Activated CD8-positive, alpha-beta memory T cell treated with anti-CD3 and anti-CD28 coated beads, Interleukin-2, amount 50 U/mL, for 1 hour (primary cell): ENCODE results near the gene ANKRD40CL.

Source experiments
- DNase-seq: peaks from one replicate; pipeline ENCODE4 v3.0.0-alpha.2; 2020; ENCODE audit errors: extremely low read depth

ANKRD40CL gene

DNA sequence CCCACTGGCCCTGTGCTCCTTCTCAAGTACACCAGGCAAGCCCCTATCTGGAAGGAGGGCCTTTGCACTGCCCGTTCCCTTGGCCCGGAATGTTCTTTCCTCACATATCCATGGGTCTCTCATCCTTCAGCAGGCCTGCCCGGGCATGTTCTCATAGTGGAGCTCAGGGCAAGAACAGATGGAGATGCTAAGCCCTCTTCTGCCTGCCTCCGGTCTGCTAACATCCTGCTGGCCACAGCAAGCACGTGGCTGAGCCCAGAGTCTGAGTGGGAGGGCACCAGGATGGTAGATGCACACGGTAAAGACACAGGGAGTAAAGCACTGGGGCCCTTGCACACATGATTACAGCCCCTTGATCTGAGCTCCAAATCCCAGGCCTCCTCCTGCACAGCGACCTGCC, 19.8 kb upstream of the ANKRD40CL start:
- DNase-seq, result no peak

DNA sequence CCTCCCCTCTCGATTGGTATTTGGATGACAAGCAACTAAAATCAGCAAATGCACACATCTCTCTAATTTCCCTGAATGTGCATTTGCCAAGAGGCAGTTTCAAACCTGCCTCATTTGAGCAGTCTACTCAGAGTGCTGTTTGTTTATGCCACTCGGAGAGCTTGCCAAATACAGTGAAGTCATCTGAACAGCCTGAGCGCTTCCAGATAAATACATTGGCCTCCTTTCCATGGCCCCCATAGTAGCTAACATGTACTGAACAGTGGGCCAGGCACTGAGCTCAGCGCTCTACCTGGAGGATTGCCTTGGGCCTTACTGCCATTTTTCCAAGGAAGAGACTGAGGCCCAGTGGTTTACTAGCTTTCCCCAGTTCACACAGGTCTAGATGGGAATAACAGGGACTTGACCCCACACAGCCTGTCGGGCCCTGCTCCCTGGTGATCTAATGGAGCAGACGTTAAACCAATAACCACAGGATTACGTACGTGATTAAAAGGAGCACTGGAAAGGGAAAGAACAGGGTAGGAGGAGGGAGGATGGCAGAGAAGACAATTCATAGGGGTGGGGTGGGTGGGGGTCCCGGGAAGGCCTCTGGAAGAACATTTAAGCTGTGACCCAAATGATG, 18.7 kb upstream of the ANKRD40CL start:
- no peak for DNase-seq

DNA sequence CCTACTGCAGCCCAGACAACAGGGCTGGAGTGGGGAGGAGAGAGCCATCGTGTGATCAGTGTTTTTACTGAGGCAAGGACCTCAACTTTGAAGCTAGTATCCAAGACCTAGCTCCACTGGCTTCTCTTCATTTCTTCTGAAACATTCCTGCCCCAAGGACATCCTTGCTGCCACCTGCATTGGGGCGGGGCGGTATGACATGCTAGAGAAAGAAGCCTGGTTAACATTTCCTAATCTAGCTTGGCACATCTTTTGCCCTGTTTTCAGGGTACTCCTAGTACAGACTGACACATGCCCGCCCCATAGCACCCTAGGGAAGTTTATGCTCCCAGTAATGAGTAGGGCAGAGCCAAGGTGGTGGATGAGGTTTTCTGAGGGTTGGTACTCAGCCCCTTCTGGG, 17.8 kb upstream of the ANKRD40CL start:
- no peak for DNase-seq

DNA sequence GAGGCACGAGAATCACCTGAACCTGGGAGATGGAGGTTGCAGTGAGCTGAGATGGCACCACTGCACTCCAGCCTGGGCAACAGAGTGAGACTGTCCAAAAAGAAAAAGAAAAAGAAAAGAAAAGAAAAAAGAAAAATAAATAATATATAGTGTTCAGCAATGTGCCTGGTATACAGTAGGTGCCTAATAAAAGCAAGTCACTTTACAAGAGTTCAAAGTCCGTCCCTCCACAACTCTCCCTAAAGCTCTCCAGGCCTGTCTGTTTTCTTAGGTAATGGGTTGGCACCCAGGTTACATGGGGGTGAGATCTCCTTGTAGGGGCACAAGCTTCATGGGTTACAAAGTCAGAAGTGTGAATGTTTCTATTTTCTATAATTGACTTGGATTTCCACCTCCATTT, 16.6 kb upstream of the ANKRD40CL start:
- no peak for DNase-seq

DNA sequence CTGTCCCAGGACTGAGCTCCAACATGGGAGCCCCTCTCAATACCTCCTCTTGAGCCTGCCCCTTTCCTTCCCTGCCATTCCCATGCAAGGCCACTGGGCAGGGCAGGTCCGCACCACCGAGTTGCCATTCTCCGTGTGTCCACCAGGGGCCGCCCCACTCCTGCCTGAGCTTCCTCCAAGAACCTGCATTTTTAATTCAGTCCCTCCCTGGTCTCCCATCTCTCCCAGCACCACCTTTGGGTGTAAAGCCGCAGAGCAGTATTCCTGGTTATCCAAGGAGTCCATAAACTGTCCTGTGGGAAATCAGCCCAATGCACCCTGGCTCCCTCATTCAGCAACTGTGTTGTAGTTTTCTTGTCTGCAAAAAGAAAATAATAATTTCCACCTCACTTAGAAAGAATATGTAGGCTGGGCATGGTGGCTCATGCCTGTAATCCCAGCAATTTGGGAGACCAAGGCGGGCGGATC, 15.9 kb upstream of the ANKRD40CL start:
- peak; percentile 23 for DNase-seq

DNA sequence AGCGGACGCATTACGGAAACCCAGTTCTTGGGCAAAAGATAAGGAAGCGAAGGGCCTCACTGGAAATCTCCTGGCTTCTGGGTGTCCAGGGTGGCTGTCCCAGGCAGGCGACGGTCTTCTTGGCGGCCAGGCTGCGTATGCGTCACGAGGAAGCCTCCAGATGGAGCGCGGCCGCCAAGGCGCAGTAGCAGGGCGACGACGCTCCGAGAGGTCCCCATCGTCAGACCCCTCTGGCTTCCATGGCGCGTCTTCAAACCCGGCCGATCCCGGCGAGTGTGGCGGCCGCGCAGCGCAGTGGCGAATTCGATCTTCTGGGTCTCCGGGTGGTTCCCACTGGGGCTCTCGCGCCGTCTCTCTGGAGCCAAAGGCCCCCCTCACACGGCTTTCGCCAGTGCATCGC, 13.8 kb upstream of the ANKRD40CL start:
- no peak for DNase-seq

DNA sequence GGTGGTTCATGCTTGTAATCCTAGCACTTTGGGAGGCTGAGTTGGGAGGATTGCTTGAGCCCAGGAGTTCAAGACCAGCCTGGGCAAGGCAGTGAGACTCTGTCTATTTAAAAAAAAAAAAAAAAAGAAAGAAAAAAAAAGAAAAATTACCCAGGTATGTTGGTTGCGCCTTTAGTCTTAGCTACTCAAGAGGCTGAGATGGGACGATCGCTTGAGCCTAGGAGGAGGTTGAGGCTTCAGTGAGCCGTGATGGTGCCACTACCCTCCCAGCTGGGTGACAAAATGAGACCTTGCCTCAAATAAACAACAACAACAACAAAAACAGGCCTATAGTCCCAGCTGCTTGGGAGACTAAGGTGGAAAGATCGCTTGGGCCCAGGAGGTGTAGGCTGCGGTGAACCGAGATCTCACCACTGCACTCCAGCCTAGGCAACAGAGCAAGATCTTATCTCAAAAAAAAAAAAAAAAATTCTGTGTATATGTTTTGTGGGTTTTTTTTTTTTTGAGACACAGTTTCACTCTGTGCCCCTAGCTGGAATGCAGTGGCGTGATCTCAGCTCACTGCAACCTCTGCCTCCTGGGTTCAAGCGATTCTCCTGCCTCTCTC, 12.5 kb upstream of the ANKRD40CL start:
- DNase-seq, result no peak

DNA sequence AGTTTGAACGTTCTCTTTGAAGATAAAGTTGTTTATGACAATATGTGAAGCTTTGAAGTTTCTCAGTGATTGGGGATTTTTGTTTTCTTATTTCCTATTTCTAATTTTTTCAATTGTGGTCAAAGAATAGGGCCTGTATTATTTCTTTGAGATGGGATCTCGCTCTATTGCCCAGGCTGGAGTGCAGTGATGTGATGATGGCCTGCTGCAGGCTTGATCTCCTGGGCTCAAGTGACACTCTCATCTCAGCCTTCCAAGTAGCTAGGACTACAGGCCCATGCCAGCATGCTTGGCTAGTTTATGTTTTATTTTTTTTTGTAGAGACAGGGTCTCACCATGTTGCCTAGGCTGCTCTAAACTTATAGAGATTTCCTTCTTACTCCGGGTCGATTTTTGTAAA, 11.7 kb upstream of the ANKRD40CL start:
- no peak for DNase-seq

DNA sequence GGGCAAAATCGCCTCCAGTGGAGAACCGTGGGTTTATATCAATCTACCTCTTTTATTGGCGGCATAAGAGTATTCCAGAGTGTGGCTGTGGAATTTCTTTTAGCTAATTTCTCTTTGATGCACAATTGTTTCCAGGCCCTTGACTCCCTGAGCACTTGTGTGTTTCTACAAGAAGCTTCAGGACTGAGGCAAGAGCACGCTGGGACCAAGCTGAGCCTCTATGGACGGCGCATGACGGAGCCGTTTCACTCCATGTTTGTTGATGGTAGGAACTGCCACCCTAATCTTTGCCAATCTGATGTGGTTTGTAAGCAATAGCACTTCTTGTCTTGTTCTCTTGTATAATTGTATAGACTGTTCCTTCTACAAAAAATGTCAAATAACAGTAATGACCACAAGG, 11.2 kb upstream of the ANKRD40CL start:
- no peak for DNase-seq

DNA sequence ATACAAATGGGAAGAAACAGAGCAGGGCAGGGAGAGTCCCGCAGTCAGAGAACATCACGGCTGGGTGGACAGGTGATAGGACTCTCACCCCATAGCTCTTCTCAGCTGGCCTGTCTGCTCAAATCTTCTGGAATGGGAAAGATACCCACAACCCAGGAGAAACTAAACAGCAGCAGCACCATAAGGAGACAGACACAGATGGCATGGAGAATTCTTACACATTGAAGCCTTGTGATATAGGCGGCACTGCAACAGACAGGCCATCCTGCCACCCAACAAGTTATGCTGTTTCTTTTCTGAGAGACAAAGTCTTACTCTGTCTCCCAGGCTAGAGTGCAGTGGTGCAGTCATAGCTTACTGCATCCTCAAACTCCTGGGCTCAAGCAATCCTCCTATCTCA, 8.6 kb upstream of the ANKRD40CL start:
- DNase-seq, result no peak

DNA sequence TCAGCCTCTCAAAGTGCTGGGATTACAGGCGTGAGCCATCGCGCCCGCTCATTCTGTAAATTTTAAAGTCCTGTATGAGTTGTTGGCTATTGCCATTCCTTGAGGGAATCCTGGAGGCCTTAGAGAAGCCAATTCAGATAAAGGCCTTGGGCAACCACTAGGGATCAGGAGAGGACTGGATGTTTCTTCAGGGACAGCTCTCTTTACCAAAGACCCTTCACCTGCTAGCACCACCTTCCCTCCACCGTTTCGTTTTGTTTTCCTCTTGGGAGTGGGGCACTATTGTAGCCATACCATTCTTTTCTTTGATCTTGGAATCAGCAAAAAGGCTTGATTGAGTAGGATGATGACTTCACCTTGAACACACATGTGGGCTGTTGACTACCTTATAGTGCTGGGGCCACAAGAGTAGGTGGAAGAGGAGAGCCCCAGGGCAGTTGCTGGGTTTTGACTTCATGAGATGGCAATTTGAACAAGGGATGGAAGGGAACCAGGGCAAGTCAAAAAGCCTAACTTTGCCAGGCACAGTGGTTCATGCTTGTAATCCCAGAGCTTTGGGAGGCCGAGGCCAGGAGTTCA, 7.0 kb upstream of the ANKRD40CL start:
- no peak for DNase-seq

DNA sequence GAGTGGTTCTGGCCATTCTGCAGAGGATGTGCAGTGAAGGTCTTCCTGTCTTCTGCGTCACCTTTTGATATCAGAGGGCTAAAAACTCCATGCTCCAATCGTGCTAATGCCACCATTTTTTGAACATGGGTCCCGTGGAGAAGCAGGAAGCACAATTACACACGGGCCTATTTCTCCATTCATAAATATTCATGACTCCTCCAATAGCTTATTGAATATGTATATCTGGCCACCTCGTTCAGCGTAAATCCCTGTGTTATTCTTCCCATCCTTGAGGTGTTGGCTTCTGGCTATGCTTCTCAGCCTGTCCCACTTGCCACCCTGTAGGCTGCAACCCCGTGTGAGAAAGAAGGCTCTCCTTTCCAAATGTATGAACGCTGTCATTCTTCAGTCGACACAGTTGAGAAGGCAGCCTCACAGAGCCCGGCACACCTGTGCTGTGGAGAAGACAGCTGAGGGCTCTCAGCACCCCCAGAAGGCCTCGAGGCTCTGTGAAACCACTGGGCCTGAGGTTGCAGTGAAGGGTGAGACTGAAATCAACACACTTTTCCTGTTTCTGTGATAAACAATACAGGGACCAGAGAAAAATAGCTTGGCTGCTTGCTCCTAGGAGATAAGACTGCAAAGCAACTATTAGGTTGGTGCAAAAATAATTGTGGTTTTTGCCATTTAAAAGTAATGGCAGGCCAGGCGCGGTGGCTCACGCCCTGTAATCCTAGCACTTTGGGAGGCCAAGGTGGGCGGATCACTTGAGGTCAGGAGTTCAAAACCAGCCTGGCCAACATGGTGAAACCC, 4.9 kb upstream of the ANKRD40CL start:
- DNase-seq, result no peak

DNA sequence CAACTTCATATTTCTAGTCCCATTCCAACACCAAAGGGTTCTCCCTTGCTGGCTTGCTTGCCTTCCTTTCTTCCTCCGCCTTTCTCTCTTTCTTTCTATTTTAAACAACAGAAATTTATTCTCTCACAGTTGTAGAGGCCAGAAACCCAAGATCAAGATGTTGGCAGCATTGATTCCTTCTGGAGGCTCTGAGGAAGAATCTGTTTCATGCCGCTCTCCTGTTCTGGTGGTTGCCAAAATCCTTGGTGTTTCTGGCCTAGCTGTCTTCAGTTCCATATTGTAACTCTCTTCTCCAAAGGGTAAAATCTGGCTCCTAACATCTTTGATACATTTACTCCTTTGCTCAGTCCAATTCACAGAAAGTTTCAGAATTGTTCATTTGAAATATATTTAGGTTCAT, 3.0 kb upstream of the ANKRD40CL start:
- DNase-seq, result no peak

DNA sequence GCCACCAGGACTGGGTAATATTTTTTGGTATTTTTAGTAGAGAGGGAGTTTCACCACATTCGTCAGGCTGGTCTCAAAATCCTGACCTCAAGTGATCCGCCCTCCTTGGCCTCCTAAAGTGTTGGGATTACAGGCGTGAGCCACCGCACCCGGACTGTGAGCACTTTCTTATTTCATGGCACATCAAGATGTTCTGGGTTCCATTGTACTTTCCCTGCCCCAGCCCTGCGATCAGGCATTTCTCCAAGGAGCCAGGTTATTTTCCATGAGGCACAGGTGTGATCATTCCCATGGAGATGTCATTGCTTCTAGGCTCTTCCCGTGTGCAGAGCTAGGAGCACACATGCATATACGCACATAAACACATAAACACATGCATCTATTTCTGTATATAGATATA, 2.6 kb upstream of the ANKRD40CL start:
- no peak for DNase-seq

DNA sequence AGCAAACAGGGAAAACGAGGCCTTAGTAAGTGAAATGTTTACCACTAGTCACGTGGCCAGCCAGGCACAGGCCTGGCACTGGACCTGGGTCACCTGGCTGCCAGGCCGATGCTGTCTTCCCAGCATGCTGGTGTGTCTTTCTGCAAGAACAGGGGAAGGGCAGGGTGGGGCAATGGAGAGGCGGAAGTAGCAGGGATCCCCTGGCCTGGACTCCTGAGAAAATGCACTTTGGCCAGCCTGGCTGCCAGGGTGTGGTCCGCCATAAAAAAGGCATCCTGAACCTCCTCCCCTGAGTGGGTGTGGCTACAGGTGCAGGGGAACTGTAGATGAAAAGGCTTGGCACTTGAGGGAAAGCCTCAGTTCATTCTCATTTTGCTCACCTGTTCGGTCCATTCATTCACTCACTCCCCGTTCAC, 1.0 kb upstream of the ANKRD40CL start:
- DNase-seq, result no peak

DNA sequence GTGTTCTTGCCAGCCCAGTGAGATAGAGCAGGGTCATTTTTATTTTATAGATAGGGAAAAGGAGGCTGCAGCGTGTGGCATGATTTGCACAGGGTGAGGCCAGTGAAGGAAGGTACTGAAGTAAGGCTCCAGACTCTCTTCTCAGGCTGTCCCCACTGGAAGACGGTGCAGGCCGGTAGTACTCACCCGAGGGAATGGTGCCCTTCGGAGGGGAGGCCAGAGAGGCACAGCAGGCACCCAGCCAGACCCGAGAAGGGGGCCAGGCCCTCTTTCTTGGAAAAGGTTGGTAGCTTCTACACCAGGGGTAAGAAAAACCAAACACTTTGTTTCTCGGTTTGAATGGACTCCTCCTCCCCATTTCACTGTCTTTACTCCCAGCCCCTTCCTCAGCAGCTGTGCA, 288 bp downstream of the ANKRD40CL start:
- DNase-seq, result no peak

DNA sequence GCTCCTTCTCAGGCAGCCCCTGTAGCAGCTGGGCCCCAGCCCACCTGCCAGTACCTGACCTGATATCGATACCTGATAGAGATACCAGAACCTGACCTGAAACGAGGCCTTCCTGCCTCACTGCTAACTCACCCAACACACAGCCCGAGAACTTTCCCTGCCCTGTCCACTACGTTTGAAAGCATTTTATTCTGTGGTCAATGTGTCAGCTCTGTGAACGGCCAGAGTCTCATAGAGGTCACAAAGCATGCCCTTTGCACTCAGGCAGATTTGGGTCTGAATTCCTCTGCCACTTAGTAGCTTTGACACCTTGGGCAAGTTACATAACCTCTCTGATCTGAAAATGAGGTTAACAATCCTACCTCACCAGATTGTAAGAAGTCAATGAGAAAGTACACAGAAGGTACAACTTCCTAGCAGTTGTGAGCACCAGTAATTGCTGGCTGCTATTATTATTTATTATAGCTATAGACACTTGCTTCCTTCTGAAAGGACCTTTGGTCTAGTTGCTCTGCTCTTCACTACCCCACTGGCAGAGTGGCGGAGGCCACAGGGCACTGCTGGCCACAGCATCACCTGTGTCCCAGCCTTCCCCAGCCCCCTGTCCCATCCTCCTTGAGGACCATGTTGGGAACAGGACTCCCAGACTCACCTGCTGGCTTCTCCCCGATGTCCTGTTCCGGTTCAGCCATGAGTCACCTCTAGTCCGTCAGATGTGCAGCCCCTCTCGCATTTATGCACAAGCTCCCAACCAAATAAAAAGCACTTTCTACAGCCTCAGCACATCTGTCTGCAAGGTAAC, 895 bp downstream of the ANKRD40CL start:
- no peak for DNase-seq

DNA sequence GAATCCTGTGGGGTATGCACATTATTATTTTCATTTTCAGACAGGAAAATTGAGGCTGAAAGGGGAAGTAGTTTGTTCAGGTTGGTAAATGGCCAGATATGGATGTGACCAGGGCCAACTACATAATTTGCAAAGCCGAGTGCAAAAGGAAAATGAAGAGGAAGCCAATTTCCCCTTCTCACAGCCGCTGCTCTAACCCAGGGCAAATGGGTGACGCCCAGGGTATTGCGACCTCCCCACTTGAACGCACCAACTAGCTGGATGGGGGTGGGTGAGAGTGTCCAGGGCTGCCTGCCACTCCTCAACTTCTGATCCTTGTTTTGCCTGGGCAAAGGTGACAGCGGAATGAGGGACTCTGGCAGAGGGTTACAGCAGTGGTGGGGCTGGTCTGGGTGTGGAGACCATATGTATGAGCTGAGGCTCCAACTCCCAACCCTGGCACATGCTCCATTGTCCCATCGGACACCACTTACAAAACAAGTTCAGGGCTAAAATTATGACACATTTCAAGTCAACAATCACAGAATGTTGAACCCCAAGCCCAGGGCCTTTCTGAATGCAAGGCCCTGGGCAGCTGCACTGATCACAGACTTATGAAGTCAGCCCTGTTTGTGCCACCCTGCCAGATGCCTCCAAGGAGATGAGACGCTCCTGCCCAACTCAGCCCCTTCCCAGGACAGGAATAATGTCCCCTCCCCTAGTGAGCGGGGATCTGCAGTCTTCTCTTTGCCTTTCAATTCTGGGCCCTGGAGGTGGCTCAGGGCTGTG, 1.7 kb downstream of the ANKRD40CL start:
- DNase-seq, result no peak

DNA sequence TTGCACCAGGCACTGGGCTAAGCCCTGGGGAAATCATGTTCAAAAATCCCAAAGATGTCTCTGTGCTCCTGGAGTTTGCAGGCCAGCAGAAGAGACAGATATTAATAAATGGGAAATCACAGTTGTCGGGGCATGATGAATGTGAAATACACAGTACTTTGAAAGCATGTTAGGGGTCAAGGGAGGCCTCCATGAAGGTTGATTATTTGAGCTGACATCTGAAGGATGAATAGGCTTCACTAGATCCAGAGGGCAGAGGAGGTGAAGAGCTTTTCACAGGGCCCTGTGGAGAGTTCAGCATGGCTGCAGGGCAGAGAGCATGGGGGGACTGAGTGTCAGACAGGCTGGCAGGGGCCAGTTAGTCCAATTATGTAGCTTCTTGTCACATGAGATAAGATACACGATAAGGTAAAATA, 2.6 kb downstream of the ANKRD40CL start:
- DNase-seq, result no peak

DNA sequence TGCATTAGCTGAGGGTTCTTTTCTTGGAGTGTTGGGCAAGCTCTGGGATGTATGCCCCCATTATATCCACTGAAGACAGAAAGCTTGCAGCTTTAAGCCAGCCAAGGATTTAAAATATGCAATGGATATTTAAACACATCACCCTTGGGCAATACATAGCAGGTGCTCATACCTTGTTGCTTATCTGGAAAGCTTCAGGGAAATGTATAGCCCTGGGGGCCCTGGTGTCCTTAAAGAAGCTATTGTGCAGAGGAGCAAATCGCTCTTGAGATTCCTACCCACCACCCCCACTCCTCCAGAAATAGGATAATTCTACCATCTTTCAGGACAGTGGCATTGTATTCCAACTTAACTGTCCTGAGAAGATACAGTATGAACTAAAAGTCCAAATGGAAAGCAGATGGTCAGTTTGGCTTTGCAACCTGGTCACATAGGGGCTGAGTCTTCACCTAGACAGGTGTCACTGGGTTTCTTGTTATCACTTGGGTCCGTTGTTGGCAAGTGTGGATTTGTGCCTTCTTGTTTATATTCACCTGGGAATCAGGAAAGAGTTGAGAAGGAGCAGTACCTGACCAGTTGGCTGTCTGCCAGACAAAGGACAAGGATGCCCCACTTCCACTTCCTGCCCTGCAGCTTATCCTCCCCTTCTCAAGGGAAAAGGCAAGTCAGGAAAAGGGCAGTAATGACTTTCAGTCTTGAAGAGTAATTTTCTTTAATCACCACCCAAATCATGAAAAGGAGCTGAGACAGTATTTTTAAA, 3.4 kb downstream of the ANKRD40CL start:
- no peak for DNase-seq
